Hepatic stellate cell (primary cell): Measurements from ENCODE around the gene PPP1R10.

ENCODE experiments used
- DNase-seq: peaks from one replicate; pipeline ENCODE4 v3.0.0; 2011; ENCODE audit warnings: low spot score

PPP1R10 gene

DNA sequence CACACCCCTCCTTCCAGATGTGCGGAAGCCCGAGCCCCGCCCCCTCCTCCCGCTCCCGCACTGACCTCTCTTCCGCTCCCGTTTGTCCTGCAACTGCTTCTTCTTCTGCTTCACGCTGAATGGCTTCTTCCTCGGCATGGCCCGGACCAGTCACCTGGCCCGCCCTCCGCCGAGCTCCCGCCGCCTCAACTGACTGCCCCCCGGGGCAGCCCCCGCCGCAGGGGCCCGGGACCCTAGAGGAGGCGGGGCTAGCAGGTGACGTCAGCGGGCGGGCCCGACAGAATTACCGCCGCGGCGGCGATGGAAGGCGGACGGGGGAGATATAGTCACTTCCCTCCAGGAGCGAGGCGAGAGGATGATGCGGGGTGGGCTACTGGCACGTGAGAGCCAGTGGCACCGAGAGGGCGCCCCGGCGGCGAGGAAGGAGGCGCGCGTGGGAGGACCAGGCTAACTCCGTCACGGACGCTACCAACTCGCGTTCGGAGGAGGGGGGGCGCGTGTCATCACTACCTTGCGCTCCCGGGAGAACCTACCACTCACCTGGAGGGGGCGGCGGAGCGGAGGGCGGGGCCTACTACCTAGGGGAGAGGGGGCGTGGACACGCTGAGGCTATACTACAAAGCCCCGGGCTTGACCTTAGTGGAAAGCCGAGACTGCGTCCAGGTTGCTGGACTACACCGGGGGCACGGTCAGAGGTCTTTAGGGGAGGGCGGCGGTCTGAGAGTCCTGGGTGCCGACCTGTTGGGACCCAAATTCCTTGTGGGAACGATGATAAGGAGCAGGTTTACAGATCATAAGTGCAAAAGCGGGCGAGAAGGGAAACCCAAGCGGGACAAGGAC is 60.8 kb downstream of the PPP1R10 start, which contains the start of gene GNL1:
Gene GNL1, minus strand, starts transcription at position 424 of the 840 bp plus-strand sequence. Its CDS starts 286 bp downstream, at position 138.
- peak; percentile 88 for DNase-seq

DNA sequence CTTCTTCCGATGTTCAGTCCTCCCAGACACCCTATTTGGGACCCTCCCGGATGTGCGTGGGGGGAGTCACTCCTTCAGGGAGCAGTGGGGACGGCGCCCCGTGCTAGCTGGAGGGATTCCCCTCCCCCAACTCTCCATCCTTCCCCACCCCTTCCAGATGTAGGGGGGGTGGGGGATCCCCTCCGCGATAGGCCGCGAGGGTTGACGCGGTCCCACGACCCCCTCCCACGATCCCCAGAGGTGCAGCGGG is 61.3 kb downstream of the PPP1R10 start:
- peak; percentile 69 for DNase-seq

DNA sequence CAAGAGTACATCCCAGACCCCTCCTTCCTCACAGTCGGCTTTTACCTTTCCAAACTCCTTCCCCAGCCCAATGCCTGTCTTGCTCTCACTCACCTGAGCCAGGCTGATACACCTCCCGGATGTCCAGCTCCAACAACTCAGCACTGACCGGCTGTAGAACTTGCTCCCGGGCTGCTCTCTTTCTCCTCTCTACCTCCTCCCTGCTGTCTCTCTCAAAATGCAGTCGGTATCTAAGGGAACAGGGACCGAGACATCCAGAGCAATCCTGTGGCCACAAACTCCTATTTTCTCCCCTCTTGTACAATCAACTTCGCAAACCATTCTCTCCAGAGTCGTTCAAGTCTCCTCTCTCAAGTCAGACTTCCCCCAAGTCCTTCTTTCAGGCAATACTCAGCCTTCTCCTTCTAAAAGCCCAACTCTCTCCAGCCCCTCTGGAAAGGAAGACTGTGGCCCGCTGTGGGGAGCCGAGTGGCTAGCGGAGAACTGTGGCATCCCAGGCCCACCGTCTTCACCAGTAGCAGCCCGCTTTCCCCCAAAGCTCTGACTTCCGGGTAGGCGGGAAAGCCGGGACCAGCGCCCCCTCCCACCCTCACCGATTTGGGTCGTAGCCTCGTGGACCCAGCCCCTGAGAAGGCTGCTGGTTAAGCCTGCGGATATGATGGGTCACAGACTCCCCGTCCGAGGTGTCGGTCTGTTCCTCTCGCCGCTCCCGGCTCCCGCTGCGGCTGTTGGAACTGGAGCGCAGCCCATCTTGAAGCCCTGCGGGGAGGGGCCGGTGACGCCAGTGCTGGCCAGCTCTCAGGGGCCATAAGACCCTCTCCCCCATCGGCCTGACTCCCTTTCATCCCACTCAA is 61.9 kb downstream of the PPP1R10 start:
- DNase-seq: peak; percentile 40

DNA sequence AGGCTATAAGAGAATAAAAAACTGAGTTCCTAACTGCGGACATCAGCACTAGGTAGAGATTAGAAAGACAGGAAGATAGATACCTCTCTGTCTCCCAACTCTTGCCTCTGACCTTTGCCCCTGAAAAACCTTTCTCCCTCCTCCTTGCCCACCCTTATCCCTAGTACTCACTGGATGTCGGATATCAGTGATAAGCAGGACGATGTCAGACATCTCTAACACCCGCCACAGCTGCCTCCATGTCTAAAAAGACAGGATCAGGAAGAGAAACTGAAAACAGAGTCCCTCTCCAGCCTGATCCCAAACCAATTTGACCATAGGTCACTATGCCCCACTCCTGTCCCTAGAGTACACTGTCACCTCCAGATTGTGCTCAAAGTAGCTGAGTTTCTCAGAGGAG is 62.6 kb downstream of the PPP1R10 start:
- no peak for DNase-seq
